GM19467 (cell line): ENCODE data around the gene NXPE3.

Experiments
- ATAC-seq: cut with Tn5 transposase; IDR thresholded peaks from one replicate; pipeline ENCODE4 v1.9.1; 2021; ENCODE audit warnings: mild to moderate bottlenecking, moderate library complexity; ENCODE audit not compliant: unreplicated experiment

NXPE3 gene

DNA sequence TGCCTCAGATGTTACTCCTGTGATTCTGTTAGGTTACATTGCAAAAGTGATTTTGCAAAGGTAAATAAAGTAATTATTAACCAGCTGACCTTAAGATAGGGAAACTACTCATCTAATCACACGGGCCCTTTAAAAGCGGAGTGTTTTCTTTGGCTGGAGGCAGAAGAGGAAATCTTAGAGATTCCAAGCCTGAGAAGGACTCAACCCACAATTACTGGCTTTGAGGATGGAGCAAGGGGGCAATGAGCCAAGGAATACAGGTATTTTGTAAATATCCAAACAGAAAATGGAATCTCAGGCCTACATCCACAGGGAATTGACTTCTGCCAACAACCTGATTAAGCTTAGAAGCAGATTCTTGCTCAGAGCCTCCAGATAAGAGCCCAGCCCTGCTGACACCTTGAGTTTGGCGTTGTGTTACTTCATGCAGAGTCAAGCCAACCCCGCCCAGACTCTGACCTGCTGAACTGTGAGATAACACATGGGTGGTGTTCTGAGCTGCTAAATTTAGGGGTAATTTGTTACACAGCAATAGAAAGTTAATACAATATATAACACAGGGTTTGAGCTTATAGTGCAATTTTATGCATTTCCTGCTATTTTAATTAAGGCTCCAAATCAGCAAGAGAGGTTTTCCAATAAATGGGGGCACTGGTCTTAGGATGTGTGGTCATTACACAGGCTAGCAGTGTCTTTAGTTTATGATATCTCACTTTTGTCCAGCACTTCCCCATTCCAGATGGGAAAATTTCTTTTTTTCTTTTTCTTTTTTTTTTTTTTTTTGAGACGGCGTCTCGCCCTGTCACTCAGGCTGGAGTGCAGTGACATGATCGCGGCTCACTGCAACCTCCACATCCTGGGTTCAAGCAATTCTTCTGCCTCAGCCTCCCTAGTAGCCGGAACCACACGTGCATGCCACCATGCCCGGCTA, 89.8 kb downstream of the NXPE3 start:
- no peak for ATAC-seq

DNA sequence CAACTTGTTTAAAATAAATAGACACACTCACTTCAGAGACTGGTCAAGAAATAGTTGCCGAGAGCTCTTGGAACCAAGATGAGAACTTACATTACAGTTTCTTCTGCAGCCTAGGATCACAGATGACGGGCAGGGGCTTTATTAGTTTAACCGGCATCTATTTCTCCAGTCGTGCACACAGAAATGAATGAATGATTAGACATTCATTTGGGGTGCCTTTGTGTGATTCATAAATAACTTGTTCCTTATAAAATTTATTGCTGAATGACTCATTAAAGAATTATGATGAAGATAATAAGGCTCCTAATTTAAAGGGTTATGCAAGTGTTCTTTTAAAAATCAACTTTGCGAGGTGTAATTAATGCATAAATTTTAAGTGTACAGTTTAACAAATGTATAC, 91.1 kb downstream of the NXPE3 start:
- ATAC-seq = no peak

DNA sequence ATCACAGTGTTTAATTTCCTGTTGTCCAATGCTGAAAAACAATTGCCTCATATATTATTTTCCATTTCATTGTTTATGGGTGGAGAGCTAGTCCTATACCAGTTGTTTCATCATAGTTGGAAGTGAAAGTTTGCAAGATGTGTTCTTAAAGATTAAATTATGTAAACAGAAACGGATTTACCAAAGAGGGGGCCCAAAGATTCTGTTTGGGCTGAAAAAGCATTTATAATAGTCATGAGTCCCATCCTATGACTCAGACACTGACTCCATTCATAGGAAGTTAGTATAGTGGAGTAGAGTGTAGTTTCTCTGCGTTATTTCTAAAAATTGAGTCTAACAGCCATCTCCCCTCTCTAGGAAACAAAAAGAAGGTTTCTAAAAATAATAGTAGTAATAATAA, 94.6 kb downstream of the NXPE3 start:
- ATAC-seq = no peak

GRCh38 chr3:101876142-101876541, 97.1 kb downstream of the NXPE3 start:
- no peak for ATAC-seq
